ENCODE results near the gene ATG101.

DNA sequence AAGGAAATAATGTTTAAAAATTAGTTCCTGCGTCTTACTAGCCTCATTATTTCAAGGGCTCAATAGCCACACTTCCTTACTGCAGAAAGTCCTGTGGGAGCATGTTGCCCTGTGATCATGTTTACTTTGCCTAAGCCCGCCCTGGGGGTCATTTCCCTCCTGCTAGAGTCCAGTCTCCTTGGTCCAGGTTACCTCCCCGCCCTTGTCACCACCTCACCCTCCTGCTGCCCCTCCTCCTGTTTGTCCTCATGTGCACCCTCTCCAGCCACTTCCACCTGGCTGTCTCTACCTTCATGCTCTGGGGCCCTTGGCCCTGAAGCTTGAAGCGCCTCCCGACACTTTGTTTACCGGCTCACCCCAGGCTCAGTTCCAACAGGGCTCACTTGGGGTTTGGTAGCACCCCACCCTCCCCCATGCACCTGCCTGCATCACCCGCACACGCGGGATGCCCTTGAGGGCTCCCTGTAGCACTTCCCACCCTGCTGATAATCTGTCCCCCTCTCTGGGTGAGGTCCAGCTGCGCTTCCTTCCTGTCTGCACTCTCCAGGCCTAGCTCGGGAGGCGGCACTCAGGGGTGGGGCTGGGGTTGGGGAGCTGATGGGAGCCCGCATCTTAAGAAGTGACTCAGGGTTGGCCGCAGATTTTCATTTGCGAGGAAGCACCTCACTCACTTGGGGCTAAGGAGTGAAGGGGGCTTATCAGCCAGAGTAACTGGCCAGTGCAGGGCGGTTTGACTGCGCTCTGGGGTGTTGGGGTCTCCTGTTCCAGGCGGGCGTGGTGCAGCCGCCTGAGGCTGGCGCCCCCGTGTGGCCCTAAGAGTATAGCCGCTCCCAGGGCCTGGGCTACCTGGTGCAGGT is 49.8 kb downstream of the ATG101 start:
- TF ChIP-seq TAF1 (IDR thresholded peaks at IDR 0.05; ENCODE audit: low read depth), result no peak
- TF ChIP-seq, protein P1, sequence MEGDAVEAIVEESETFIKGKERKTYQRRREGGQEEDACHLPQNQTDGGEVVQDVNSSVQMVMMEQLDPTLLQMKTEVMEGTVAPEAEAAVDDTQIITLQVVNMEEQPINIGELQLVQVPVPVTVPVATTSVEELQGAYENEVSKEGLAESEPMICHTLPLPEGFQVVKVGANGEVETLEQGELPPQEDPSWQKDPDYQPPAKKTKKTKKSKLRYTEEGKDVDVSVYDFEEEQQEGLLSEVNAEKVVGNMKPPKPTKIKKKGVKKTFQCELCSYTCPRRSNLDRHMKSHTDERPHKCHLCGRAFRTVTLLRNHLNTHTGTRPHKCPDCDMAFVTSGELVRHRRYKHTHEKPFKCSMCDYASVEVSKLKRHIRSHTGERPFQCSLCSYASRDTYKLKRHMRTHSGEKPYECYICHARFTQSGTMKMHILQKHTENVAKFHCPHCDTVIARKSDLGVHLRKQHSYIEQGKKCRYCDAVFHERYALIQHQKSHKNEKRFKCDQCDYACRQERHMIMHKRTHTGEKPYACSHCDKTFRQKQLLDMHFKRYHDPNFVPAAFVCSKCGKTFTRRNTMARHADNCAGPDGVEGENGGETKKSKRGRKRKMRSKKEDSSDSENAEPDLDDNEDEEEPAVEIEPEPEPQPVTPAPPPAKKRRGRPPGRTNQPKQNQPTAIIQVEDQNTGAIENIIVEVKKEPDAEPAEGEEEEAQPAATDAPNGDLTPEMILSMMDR (IDR thresholded peaks at IDR 0.05; ENCODE audit: poor library complexity, severe bottlenecking), result no peak
- TF ChIP-seq RAD21 (conservative IDR thresholded peaks at IDR 0.05), result no peak
- TF ChIP-seq POLR2AphosphoS5 (IDR thresholded peaks at IDR 0.05), result no peak
- TF ChIP-seq SMC3 (conservative IDR thresholded peaks at IDR 0.05; ENCODE audit: poor library complexity), result no peak

All from neural cell (in vitro differentiated cells).